Activated CD4-positive, CD25-positive, alpha-beta regulatory T cell treated with anti-CD3 and anti-CD28 coated beads, Interleukin-2, amount 50 U/mL, for 72 hours (primary cell): ENCODE data around the gene TMEM59.
"Not testable (repeated sequence)": the region's sequence is repeated elsewhere in the genome, so short reads cannot be mapped to it uniquely, and the experiment has no call there.

ENCODE experiments used
- DNase-seq: peaks from one replicate; pipeline ENCODE4 v3.0.0; 2021

The TMEM59 gene

GRCh38 chr1:54011316-54012007, 41.5 kb downstream of the TMEM59 start:
- DNase-seq: no peak

GRCh38 chr1:54010415-54011117, 42.4 kb downstream of the TMEM59 start:
- no peak for DNase-seq

- DNase-seq: no peak
These were observed 43.6 kb downstream of the TMEM59 start for GRCh38 chr1:54009406-54009805.

- no peak for DNase-seq
These were observed 44.1 kb downstream of the TMEM59 start for GRCh38 chr1:54008876-54009275.

GRCh38 chr1:54007613-54008012, 45.4 kb downstream of the TMEM59 start:
- no peak for DNase-seq

- DNase-seq: no peak
These were observed 46.5 kb downstream of the TMEM59 start for GRCh38 chr1:54006508-54006907.

GRCh38 chr1:54004481-54005049, 48.4 kb downstream of the TMEM59 start:
- no peak for DNase-seq

GRCh38 chr1:54003750-54004480, 49.1 kb downstream of the TMEM59 start:
- DNase-seq: not testable (repeated sequence)

- no peak for DNase-seq
These were observed 49.8 kb downstream of the TMEM59 start for GRCh38 chr1:54003249-54003646.

GRCh38 chr1:54002544-54003248, 50.3 kb downstream of the TMEM59 start:
- no peak for DNase-seq

- no peak for DNase-seq
These were observed 51.4 kb downstream of the TMEM59 start for GRCh38 chr1:54001591-54001990.

GRCh38 chr1:53999920-54000319, 53.1 kb downstream of the TMEM59 start:
- no peak for DNase-seq

- no peak for DNase-seq
These were observed 54.8 kb downstream of the TMEM59 start for GRCh38 chr1:53998223-53998622.

- DNase-seq: no peak
These were observed 57.3 kb downstream of the TMEM59 start for GRCh38 chr1:53995683-53996082.

GRCh38 chr1:53994516-53994915, 58.5 kb downstream of the TMEM59 start:
- not testable (repeated sequence) for DNase-seq

GRCh38 chr1:53992085-53992874, 60.7 kb downstream of the TMEM59 start:
- DNase-seq: no peak

- DNase-seq: no peak
These were observed 65.1 kb downstream of the TMEM59 start for GRCh38 chr1:53987880-53988279.

GRCh38 chr1:53986458-53986857, 66.5 kb downstream of the TMEM59 start:
- no peak for DNase-seq

- DNase-seq: no peak
These were observed 68.3 kb downstream of the TMEM59 start for GRCh38 chr1:53984726-53985125.

GRCh38 chr1:53982763-53983104, 70.3 kb downstream of the TMEM59 start:
- no peak for DNase-seq

- no peak for DNase-seq
These were observed 70.8 kb downstream of the TMEM59 start for GRCh38 chr1:53982034-53982762.
